Measurements from ENCODE around the gene ZNF19. TPM values are rescaled to one million over a fixed set of nuclear protein-coding genes. Genes with fewer than 3 reads are reported as not detected.

The ZNF19 gene
- total RNA-seq, 1 experiment from 2014 or later, result 4.6 TPM

- Mint-ChIP-seq H3K36me3 (ENCODE audit: insufficient read depth, unreplicated experiment) (peaks cover 68% of the 10 kb centered on the region), H3K4me1 (ENCODE audit: insufficient read depth, unreplicated experiment) (no peaks in the 10 kb centered on the region), H3K27ac (ENCODE audit: low read depth, unreplicated experiment) (no peak overlapping the region), H3K9me3 (ENCODE audit: unreplicated experiment) (peaks cover 33% of the 10 kb centered on the region), H3K27me3 (ENCODE audit: insufficient read depth, unreplicated experiment) (no peaks in the 10 kb centered on the region), H3K4me3 (ENCODE audit: unreplicated experiment) (no peak overlapping the region)
- CTCF ChIA-PET, result interaction anchor here (0.6 to 1.7 kb wide), 3 partner anchors 30 to 38 kb away, joined by 3 to 5 read pairs (median 5); no protein-coding TSS in a partner anchor
- DNase-seq (ENCODE audit: unreplicated experiment), result no peak
- TF ChIP-seq CTCF (IDR thresholded peaks at IDR 0.05; ENCODE audit: unreplicated experiment), result no peak
- POLR2A ChIA-PET, result no interaction called here
- intact Hi-C loops (cut with micrococcal nuclease), result no loop called here
- no TSS peak for BruUV-seq (replicated peaks)
Measured at GRCh38 chr16:71449020-71449419, 40.1 kb downstream of the ZNF19 start.

- CTCF ChIA-PET, result interaction anchor here (0.6 to 1.7 kb wide), 4 partner anchors 31 to 91 kb away, joined by 3 to 5 read pairs (median 4); no protein-coding TSS in a partner anchor
- BruUV-seq (replicated peaks), result no TSS peak
- Mint-ChIP-seq H3K4me3 (ENCODE audit: unreplicated experiment) (no peak overlapping the region), H3K36me3 (ENCODE audit: insufficient read depth, unreplicated experiment) (peaks cover 62% of the 10 kb centered on the region), H3K27me3 (ENCODE audit: insufficient read depth, unreplicated experiment) (no peaks in the 10 kb centered on the region), H3K27ac (ENCODE audit: low read depth, unreplicated experiment) (no peak overlapping the region), H3K9me3 (ENCODE audit: unreplicated experiment) (peaks cover 39% of the 10 kb centered on the region), H3K4me1 (ENCODE audit: insufficient read depth, unreplicated experiment) (no peaks in the 10 kb centered on the region)
- no peak for DNase-seq (ENCODE audit: unreplicated experiment)
- intact Hi-C loops (cut with micrococcal nuclease), result no loop called here
- no peak for TF ChIP-seq CTCF (IDR thresholded peaks at IDR 0.05; ENCODE audit: unreplicated experiment)
- POLR2A ChIA-PET, result interaction anchor here (0.6 to 1.0 kb wide), 2 partner anchors 14 to 48 kb away, joined by 3 read pairs; partner anchors contain the start of gene ZNF23
Measured at GRCh38 chr16:71448274-71448866, 40.8 kb downstream of the ZNF19 start.

DNA sequence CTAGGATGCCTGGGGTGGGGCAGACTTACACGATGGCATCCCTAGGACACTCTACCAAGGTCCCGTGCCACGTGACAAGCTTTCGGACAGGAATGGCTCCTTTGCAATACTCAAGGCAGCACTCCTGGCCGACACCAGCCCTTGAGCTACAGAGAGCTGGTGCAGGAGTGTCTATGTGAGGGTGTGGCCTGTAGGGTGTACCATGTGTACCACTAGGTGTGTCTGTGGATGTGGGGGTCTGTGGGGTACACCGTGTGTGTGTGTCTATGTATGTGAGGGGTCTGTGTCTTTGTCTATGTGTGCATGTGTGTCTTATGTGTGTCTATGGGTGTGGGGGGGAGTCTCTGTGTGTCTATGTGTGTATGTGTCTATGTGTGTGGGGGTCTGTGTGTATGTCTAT is 45.4 kb downstream of the ZNF19 start:
- H3K4me1 Mint-ChIP-seq (ENCODE audit: insufficient read depth, unreplicated experiment), result no peaks in the 10 kb centered on the region
- no TSS peak for BruUV-seq (replicated peaks)
- H3K27ac Mint-ChIP-seq (ENCODE audit: low read depth, unreplicated experiment), result no peak overlapping the region
- TF ChIP-seq CTCF (IDR thresholded peaks at IDR 0.05; ENCODE audit: unreplicated experiment), result no peak
- no peaks in the 10 kb centered on the region for H3K27me3 Mint-ChIP-seq (ENCODE audit: insufficient read depth, unreplicated experiment)
- peaks cover 18% of the 10 kb centered on the region for H3K36me3 Mint-ChIP-seq (ENCODE audit: insufficient read depth, unreplicated experiment)
- no peak overlapping the region for H3K4me3 Mint-ChIP-seq (ENCODE audit: unreplicated experiment)
- intact Hi-C loops (cut with micrococcal nuclease), result no loop called here
- ChIA-PET CTCF (no interaction called here), POLR2A (no interaction called here)
- peaks cover 28% of the 10 kb centered on the region for H3K9me3 Mint-ChIP-seq (ENCODE audit: unreplicated experiment)
- no peak for DNase-seq (ENCODE audit: unreplicated experiment)

GRCh38 chr16:71442051-71442440 is 47.1 kb downstream of the ZNF19 start, which contains the start of gene TLE7:
Gene TLE7 (minus strand): TSS chr16:71442054. CDS start chr16:71433324, 8,730 bp downstream.
- Mint-ChIP-seq H3K36me3 (ENCODE audit: insufficient read depth, unreplicated experiment) (peaks cover 12% of the 10 kb centered on the region), H3K9me3 (ENCODE audit: unreplicated experiment) (peaks cover 32% of the 10 kb centered on the region), H3K27me3 (ENCODE audit: insufficient read depth, unreplicated experiment) (no peaks in the 10 kb centered on the region), H3K4me1 (ENCODE audit: insufficient read depth, unreplicated experiment) (no peaks in the 10 kb centered on the region), H3K27ac (ENCODE audit: low read depth, unreplicated experiment) (no peak within 1 kb of the TSS), H3K4me3 (ENCODE audit: unreplicated experiment) (no peak within 1 kb of the TSS)
- CTCF ChIA-PET, result no interaction called here
- BruUV-seq (replicated peaks), result no TSS peak
- POLR2A ChIA-PET, result no interaction called here
- intact Hi-C loops (cut with micrococcal nuclease), result no loop called here
- DNase-seq (ENCODE audit: unreplicated experiment), result no peak
- no peak for TF ChIP-seq CTCF (IDR thresholded peaks at IDR 0.05; ENCODE audit: unreplicated experiment)

All from MCF 10A (cell line).